Nephron (organoid): Measurements from ENCODE around the gene DHRS7C.

ENCODE experiments used
- H3K27ac Mint-ChIP-seq, 3 experiments: 2 replicates each; pipeline ENCODE4 v1.8.0; 2020; ENCODE audit warnings: mixed read lengths in 3 of 3, mild to moderate bottlenecking in 2 of 3, moderate library complexity in 1 of 3
- H3K27me3 Mint-ChIP-seq: 2 replicates; pipeline ENCODE4 v1.8.0; 2021; ENCODE audit warnings: low read depth, mild to moderate bottlenecking, moderate library complexity, mixed read lengths
- H3K36me3 Mint-ChIP-seq: 2 replicates; pipeline ENCODE4 v1.8.0; 2020; ENCODE audit warnings: low read depth, mixed read lengths
- H3K4me1 Mint-ChIP-seq: 2 replicates; pipeline ENCODE4 v1.8.0; 2020; ENCODE audit warnings: mixed read lengths
- H3K4me3 Mint-ChIP-seq, 3 experiments: 2 replicates each; pipeline ENCODE4 v1.8.0; 2020; ENCODE audit warnings: mild to moderate bottlenecking in 3 of 3, mixed read lengths in 3 of 3, moderate library complexity in 2 of 3
- H3K9me3 Mint-ChIP-seq: 2 replicates; pipeline ENCODE4 v1.8.0; 2020; ENCODE audit warnings: mixed read lengths
- TF ChIP-seq, protein P1 (sequence below), 3 experiments: fragments of 200-600 bp; sonication (generic); IDR thresholded peaks; one replicate each; pipeline ENCODE4 v1.5.0; 2021; ENCODE audit warnings: antibody characterized with exemption in 3 of 3; ENCODE audit not compliant: unreplicated experiment in 3 of 3

The DHRS7C gene

DNA sequence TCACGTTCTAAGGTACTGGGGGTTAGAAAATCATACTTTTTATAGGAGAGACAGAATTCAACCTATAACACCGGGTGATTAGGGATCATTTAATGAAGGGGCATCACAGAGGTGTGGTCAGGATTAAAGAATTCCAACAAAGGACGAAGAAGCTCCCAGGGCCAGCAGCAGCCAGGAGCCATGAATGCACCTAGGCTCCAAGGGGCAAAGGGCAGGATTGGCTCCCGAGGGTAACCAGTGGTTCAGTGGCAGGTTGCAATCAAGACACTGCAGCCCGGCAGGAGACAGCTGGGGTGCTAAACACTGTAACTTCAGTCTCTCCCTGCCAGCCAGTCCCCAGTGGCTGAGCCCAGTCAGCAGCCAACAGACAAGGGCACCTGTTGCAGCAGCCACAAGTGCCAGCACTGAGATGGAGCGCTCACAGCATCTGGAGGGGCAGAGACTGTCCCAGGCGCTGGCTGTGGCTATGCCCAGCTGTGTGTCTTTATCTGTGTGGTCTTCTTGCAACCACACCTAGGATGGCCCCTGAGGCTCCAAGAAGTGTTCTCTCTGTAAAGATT lies 23.9 kb downstream of the DHRS7C start:
- no peaks in the 10 kb centered on the region for H3K36me3 Mint-ChIP-seq
- peaks cover 5% of the 10 kb centered on the region for H3K4me1 Mint-ChIP-seq
- H3K4me3 Mint-ChIP-seq = no peak overlapping the region
- TF ChIP-seq, protein P1, sequence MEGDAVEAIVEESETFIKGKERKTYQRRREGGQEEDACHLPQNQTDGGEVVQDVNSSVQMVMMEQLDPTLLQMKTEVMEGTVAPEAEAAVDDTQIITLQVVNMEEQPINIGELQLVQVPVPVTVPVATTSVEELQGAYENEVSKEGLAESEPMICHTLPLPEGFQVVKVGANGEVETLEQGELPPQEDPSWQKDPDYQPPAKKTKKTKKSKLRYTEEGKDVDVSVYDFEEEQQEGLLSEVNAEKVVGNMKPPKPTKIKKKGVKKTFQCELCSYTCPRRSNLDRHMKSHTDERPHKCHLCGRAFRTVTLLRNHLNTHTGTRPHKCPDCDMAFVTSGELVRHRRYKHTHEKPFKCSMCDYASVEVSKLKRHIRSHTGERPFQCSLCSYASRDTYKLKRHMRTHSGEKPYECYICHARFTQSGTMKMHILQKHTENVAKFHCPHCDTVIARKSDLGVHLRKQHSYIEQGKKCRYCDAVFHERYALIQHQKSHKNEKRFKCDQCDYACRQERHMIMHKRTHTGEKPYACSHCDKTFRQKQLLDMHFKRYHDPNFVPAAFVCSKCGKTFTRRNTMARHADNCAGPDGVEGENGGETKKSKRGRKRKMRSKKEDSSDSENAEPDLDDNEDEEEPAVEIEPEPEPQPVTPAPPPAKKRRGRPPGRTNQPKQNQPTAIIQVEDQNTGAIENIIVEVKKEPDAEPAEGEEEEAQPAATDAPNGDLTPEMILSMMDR (IDR thresholded peaks at IDR 0.05; ENCODE audit: unreplicated experiment in 3 of 3) = no peak
- peaks cover 16% of the 10 kb centered on the region for H3K27me3 Mint-ChIP-seq
- H3K27ac Mint-ChIP-seq = no peak overlapping the region
- H3K9me3 Mint-ChIP-seq = no peaks in the 10 kb centered on the region

- Mint-ChIP-seq H3K4me3 (no peak overlapping the region), H3K27ac (no peak overlapping the region), H3K9me3 (no peaks in the 10 kb centered on the region), H3K36me3 (no peaks in the 10 kb centered on the region), H3K27me3 (peaks cover 16% of the 10 kb centered on the region), H3K4me1 (peaks cover 5% of the 10 kb centered on the region)
- TF ChIP-seq, protein P1 (IDR thresholded peaks at IDR 0.05; ENCODE audit: unreplicated experiment in 3 of 3) = no peak
These were observed 24.4 kb downstream of the DHRS7C start for GRCh38 chr17:9766970-9767369.

DNA sequence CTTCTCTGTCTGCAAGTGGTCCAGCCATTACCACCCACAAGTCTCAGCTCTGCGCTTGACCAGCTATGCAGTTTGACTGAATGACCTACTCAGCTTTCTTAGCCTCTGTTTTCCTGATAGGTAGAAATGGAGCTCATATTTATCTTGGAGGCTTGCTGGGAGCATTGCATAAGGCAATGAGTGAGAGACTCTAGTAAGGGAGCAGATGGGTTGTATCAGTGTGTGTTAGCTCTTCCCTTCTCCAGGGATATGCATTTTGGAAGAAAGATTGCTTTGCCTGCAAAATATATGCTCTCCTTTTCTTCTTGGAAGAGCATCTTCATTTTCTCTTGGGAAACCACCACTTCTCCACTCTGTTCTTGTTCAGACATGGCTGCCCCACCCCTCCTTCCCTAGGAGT lies 26.1 kb downstream of the DHRS7C start:
- TF ChIP-seq, protein P1 (IDR thresholded peaks at IDR 0.05; ENCODE audit: unreplicated experiment in 3 of 3) = no peak
- peaks cover 5% of the 10 kb centered on the region for H3K4me1 Mint-ChIP-seq
- H3K27ac Mint-ChIP-seq = peak overlapping the region in 1 of 3 experiments; percentile 4
- no peaks in the 10 kb centered on the region for H3K36me3 Mint-ChIP-seq
- H3K4me3 Mint-ChIP-seq = no peak overlapping the region
- no peaks in the 10 kb centered on the region for H3K9me3 Mint-ChIP-seq
- peaks cover 13% of the 10 kb centered on the region for H3K27me3 Mint-ChIP-seq

GRCh38 chr17:9763643-9764042 lies 27.7 kb downstream of the DHRS7C start:
- Mint-ChIP-seq H3K27me3 (peaks cover 13% of the 10 kb centered on the region), H3K4me3 (no peak overlapping the region)

DNA sequence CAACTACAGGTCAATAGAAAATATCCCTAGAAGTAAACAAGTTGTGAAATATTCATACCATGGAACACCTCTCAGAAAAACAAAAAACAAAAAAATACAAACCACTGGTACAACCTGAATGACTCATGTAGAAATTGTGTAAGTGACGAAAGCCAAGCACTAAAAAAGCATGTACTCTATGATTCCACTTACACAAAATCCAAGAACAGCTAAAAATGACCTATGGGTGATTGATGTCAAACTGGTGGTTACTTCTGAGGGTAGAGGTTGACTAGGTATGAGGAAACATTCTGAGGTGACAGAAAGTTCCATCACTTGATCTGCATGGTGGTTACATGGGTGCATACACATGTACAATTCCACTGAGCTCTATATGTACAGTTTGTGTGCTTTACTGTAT lies 31.1 kb downstream of the DHRS7C start:
- no peaks in the 10 kb centered on the region for H3K36me3 Mint-ChIP-seq
- H3K27ac Mint-ChIP-seq = no peak overlapping the region
- no peak overlapping the region for H3K4me3 Mint-ChIP-seq
- TF ChIP-seq, protein P1 (IDR thresholded peaks at IDR 0.05; ENCODE audit: unreplicated experiment in 3 of 3) = no peak
- peaks cover 7% of the 10 kb centered on the region for H3K27me3 Mint-ChIP-seq
- H3K4me1 Mint-ChIP-seq = peaks cover 5% of the 10 kb centered on the region
- no peaks in the 10 kb centered on the region for H3K9me3 Mint-ChIP-seq

More at GRCh38 chr17:9763643-9764042, 27.7 kb downstream of the DHRS7C start:
- Mint-ChIP-seq H3K9me3 (no peaks in the 10 kb centered on the region), H3K27ac (no peak overlapping the region), H3K4me1 (peaks cover 5% of the 10 kb centered on the region), H3K36me3 (no peaks in the 10 kb centered on the region)
- TF ChIP-seq, protein P1 (IDR thresholded peaks at IDR 0.05; ENCODE audit: unreplicated experiment in 3 of 3) = no peak

GRCh38 chr17:9755083-9755482 lies 36.3 kb downstream of the DHRS7C start:
- peaks cover 13% of the 10 kb centered on the region for H3K4me1 Mint-ChIP-seq
- no peaks in the 10 kb centered on the region for H3K9me3 Mint-ChIP-seq
- no peak overlapping the region for H3K27ac Mint-ChIP-seq
- H3K27me3 Mint-ChIP-seq = peaks cover 5% of the 10 kb centered on the region
- no peaks in the 10 kb centered on the region for H3K36me3 Mint-ChIP-seq
- H3K4me3 Mint-ChIP-seq = no peak overlapping the region
- TF ChIP-seq, protein P1 (IDR thresholded peaks at IDR 0.05; ENCODE audit: unreplicated experiment in 3 of 3) = no peak
